GM19324 (cell line): ENCODE results near the gene ANKRD33.

Experiments used
- ATAC-seq: cut with Tn5 transposase; IDR thresholded peaks from one replicate; pipeline ENCODE4 v1.9.1; 2021; ENCODE audit warnings: mild to moderate bottlenecking, moderate library complexity; ENCODE audit not compliant: unreplicated experiment, low FRiP score

The ANKRD33 gene

GRCh38 chr12:51855586-51856428, 32.1 kb upstream of the ANKRD33 start:
- ATAC-seq = no peak

GRCh38 chr12:51860986-51861385, 26.9 kb upstream of the ANKRD33 start:
- no peak for ATAC-seq

- no peak for ATAC-seq
Observed at GRCh38 chr12:51862947-51863346, 25.0 kb upstream of the ANKRD33 start.

DNA sequence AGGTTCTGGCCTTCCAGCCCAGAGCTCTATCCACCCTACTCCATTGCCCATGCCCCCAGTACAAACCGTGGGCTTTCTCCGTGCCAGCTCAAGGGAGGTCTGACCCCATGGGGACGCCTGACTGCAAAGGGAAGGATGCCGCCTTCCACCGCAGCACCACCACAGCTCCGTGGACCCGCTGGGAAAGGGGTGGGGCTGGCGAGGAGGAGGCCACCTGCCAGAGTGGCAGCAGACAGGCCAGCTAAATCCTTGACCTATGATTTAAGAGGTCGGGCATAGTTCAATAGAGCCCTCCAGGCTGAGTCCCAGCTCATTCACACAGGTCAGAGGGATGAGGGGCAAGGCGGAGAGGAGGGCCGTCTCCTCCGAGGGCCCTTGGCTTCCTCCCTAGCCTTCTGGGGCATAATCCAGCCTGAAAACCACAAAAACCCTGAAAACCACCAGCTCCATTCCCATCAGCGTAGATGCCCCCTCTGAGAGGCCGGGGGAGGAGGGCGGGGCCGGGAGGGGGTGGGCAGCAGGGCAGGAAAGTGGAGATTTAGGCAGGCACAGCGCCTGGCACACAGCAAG, 24.5 kb upstream of the ANKRD33 start:
- no peak for ATAC-seq

DNA sequence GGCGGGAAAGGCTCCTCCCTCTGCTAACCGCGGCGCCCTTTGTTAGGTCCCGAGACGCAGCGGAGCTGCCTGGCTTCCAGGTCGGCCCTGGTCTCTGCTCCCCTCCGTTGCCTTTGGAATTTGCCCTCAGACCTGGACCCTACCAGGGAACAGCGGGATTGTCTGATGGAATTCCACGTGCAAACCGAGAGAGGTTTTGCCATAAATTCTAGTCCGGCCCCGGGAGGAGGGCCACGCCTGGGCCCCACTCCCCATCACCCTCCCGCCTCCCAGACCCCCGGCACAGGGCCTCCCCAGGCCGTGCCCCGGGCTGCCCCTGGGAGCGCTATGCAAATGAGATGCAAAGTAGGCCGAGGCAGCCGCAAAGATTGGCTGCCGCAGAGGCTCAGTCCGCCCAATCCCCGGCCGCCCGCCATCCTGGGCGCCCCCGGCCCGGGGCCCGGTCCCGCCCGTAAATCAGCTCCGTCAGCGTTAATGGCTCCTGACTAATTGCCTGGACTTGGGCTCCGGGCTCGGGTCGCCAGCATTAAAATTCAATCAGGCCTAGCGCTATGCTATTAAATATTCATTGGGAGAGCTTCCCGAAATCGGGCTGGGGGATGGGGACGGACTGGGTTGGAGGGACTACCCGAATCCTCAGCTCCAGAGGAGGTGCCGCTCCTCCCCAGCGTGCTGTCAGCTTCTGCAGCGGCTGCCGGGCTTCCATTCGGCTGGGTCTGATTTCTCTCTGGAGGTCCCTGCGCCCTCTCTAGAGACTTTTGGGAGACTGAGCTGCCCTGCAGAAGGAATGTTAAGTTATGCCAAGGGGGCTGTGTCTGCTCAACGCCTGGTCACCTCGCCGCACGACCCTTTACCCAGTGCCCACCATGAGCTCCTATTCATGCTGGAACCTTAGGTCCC, 23.7 kb upstream of the ANKRD33 start:
- ATAC-seq = no peak

GRCh38 chr12:51864833-51865670, 22.9 kb upstream of the ANKRD33 start:
- ATAC-seq = no peak

DNA sequence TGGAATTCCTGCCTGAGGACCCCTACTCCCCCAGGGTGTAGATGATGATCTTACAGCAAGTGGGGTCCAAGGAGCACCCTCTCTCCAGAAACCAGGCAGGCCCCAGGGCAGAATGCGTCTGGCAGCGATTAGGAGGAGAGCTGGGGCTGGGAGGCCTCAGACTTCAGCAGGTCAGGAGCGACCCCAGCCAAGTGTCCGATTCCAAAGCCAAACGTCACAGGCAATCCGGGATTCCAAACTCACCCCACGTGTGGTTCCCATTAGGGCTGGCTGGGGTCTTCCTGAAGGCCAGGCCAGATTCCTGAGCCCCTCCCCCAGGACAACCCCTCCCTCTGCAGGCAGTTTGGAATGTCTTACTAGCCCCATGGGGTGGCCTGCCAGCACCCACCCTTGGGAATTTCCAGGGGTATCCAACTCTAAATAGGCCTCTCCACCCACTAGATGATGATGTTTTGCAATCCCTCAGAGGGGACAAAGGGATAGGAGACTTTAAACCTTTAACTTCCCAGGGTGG, 22.1 kb upstream of the ANKRD33 start:
- no peak for ATAC-seq

- ATAC-seq = no peak
Observed at GRCh38 chr12:51866324-51866723, 21.6 kb upstream of the ANKRD33 start.

DNA sequence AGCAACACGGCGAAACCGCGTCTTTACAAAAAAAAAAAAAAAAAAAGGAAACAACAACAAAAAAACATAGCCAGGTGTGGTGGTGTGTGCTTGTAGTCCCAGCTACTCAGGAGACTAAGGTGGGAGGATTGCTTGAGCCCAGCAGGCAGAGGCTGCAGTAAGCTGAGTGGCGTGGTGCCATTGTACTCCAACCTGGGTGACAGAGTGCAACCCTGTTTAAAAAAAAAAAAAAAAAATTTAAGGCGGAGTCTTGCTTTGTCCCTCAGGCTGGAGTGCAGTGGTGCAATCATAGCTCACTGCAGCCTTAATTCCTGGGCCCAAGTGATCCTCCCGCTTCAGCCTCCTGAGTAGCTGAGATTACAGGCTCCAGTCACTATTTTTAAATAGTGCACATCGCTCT, 21.1 kb upstream of the ANKRD33 start:
- ATAC-seq = no peak

GRCh38 chr12:51867371-51867770, 20.5 kb upstream of the ANKRD33 start:
- no peak for ATAC-seq

GRCh38 chr12:51867796-51868428, 20.0 kb upstream of the ANKRD33 start:
- no peak for ATAC-seq

DNA sequence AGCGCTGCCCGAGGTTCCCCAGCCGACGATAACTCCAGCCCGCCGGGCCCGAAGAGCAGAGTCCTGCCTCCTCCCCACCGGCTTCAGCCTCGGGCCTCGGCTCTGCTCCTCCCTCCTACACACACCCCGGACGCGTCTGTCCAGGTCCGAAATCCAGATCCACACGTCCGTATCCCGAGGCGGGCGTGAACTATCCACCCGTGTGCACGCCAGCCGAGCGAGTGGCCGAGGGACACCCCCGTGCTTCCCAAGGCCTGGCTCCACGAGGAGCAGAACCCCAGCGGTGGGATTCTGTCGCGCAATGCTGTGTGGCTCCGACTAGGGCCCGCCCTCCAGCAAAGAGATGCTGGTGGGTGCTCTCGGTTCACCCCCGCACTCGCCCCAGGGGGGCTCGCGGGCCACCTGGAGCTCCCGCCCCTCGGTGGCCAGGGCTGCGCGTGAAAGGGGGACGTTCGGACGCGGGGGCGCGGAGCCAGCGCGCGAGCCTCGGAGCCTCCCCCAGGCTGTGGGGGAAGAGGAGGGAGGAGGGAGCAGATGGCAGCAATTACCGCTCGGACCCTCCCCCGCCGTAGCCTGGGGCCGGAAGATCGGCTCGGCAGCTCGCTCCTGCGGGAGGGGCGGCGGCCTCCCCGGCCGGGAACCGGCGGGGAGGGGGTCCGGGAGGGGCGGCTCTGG, 18.9 kb upstream of the ANKRD33 start:
- no peak for ATAC-seq

DNA sequence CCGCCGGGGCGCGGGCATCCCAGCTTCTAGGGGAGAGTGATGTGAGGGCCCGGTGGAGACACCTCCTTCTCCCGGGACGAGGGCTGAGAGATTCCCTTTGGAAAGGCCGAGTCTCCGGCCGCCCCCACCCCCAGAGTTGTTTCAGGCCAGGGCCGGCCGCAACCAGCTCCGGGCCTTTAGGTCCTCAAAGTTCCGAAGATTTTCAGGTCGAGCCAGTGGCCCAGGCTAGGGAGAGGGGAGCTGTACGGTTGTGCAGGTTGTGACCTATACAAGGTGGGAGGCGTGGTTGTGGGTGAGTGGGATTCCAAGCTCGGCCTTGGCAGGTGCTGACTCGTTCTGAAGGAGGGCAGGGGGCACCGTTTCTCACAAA, 18.4 kb upstream of the ANKRD33 start:
- no peak for ATAC-seq

DNA sequence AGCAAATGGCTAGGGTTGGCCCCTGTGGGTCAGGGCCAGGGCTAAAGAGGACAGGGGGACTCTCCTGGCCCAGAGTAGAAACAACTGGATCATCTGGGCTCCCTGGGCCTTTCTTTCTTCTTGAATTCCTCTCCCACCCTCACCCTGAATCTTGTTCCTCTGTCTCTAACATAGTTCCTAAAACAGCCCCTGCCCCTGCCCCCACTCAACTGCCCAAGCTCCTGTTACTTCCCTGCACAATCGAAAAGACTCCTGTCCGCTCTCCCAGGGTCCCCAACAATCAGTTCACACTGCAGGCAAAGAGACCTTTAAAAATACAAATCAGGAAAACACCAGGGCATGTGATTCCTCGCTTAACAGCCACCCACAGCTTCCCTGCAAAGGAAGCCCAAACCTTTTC, 18.0 kb upstream of the ANKRD33 start:
- ATAC-seq = no peak

DNA sequence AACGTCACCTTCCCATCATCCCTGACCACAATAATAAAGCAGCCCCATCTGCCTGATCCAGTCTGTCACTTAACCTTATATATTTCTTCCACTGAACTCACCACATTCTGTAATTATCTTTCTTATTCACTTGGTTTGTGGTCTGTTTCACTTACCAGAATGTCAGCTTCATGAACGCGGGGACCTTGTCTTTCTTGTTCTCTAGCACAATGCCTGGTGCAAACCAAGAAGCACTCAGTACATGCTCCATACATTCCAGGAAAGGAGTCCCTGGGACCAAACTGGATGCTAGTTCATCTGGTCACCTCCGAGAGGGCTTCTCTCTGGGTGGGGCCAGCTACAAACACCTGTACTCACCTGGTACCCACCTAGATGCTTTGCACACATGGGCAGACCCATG, 17.4 kb upstream of the ANKRD33 start:
- no peak for ATAC-seq

GRCh38 chr12:51871126-51871525, 16.8 kb upstream of the ANKRD33 start:
- no peak for ATAC-seq

DNA sequence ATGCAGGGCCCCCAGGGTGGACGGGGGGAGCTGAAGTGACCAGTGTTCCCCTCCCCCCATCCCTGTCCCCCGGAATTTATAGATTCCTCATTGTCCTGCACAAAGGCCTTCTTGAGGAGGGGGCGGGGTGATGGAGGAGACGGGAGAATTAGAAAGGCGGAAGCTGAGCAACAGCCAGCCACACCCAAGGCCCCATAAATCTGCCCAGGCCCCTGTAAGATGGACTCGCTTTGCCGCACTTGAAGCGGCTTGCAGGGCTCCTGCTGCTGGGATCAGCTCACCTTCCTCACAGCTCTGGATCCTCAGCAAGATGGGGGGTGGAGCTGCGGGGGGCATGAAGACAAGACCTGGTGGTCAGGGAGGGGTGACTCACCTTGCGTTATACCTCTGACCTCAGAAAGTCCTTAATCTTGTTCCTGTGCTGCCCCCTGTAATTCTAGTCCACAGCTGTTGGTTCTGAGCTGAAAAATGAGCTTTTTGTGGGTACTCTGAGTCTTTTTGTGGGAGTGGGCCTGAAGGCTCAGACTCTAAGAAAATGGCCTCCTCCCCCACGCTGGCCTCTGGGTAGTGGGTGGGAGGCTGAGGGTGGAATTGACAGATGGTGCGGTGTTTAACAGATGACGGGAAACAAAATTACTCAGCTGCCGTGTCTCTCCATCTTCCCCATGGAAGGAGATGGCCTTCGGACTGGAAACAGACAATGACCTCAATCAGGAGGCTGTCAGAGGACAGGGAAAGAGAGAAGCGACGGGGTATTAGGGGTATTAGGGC, 15.8 kb upstream of the ANKRD33 start:
- no peak for ATAC-seq

DNA sequence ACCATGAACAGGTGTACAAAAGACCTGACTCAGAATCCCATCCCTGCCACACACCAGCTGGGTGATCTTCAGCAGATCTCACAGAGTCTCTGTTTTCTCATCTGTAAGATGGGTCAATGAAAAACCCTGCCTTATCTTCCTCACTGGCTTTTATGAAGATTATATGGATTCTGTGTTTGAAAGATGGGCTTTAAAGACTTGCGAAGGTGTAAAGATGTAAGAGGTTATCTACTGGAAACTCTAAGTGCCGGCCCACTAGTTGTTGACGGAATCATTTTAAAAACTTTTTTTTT, 15.3 kb upstream of the ANKRD33 start:
- ATAC-seq = no peak
